C4-2B (cell line): ENCODE data around the gene INTS14.

ENCODE experiments used
- ZFX ChIP-seq: fragments of 450-650 bp; IDR thresholded peaks from 2 replicates; pipeline ENCODE4 v1.6.1; 2017
- TF ChIP-seq, protein P1 (sequence below): fragments of 450-650 bp; conservative IDR thresholded peaks from 2 replicates; pipeline ENCODE4 v1.5.1; 2017; ENCODE audit warnings: mild to moderate bottlenecking

GRCh38 chr15:65558336-65558735, 52.6 kb downstream of the INTS14 start:
- TF ChIP-seq, protein P1, sequence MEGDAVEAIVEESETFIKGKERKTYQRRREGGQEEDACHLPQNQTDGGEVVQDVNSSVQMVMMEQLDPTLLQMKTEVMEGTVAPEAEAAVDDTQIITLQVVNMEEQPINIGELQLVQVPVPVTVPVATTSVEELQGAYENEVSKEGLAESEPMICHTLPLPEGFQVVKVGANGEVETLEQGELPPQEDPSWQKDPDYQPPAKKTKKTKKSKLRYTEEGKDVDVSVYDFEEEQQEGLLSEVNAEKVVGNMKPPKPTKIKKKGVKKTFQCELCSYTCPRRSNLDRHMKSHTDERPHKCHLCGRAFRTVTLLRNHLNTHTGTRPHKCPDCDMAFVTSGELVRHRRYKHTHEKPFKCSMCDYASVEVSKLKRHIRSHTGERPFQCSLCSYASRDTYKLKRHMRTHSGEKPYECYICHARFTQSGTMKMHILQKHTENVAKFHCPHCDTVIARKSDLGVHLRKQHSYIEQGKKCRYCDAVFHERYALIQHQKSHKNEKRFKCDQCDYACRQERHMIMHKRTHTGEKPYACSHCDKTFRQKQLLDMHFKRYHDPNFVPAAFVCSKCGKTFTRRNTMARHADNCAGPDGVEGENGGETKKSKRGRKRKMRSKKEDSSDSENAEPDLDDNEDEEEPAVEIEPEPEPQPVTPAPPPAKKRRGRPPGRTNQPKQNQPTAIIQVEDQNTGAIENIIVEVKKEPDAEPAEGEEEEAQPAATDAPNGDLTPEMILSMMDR: no peak
- TF ChIP-seq ZFX: no peak
